GM12873 (cell line): ENCODE data around the gene ENTPD2.

Experiments
- CTCF ChIP-seq: IDR thresholded peaks from 2 replicates; pipeline ENCODE4 v1.5.1; 2012; ENCODE audit warnings: low read depth, mild to moderate bottlenecking, moderate library complexity, low read length, control low read depth; ENCODE audit not compliant: insufficient read depth; ENCODE audit errors: missing control alignments

ENTPD2 gene

GRCh38 chr9:137039611-137040366, 14.1 kb downstream of the ENTPD2 start:
- TF ChIP-seq CTCF, result no peak

GRCh38 chr9:137038916-137039315, 14.9 kb downstream of the ENTPD2 start:
- TF ChIP-seq CTCF, result no peak

GRCh38 chr9:137037483-137037882, 16.4 kb downstream of the ENTPD2 start:
- TF ChIP-seq CTCF, result no peak

GRCh38 chr9:137037035-137037434, 16.8 kb downstream of the ENTPD2 start:
- no peak for TF ChIP-seq CTCF

GRCh38 chr9:137035937-137036336, 17.9 kb downstream of the ENTPD2 start:
- TF ChIP-seq CTCF, result no peak

GRCh38 chr9:137035507-137035834, 18.4 kb downstream of the ENTPD2 start:
- no peak for TF ChIP-seq CTCF

GRCh38 chr9:137034709-137035506, 19.0 kb downstream of the ENTPD2 start:
- TF ChIP-seq CTCF, result peak; percentile 97
